ENCODE data around the gene GPR84.

GPR84 gene

DNA sequence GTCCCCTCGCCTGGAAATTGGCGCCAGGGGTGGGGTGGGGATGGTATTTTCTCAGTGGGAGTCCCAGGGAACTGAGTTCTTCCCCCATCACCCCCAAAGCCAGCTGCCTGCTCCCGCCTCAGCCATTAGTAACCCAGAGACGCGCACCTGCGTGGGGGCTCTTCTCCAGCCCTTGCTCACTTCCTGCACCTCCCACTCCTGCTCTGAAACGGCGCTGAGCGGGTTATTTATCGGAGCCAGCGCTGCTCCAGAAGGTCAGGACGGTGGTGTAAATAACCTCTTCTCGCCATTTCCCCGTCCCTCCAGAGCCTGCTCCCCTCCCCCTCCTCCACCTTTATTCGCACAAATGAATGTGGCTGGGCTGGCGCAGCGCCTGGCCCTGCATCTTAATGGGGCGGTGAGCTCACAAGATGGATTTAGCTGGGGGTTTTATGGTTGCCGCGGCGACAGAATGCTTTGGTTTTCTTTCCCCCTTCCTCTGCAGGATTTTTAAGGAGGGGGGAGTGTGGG lies 12.2 kb downstream of the GPR84 start:
- H2AFZ ChIP-seq (ENCODE audit: low read length) = no peak overlapping the region
- no peaks in the 10 kb centered on the region for H3F3A ChIP-seq (ENCODE audit: insufficient read depth, low read length)
- no peaks in the 10 kb centered on the region for H3K9me2 ChIP-seq (replicated peaks; ENCODE audit: insufficient read depth, low read length)
- 0 out of 2 replicates have a peak, but pooled peaks cover 3% of the 10 kb centered on the region for H3K36me3 ChIP-seq (replicated peaks; ENCODE audit: insufficient read depth, low read length)
- H3K27ac ChIP-seq (ENCODE audit: low read length) = no peak overlapping the region
- no peaks in the 10 kb centered on the region for H4K20me1 ChIP-seq (ENCODE audit: insufficient read depth, low read length)
- H3K9ac ChIP-seq (ENCODE audit: low read length) = no peak overlapping the region
- DNase-seq = no peak
- no peaks in the 10 kb centered on the region for H3K79me2 ChIP-seq (ENCODE audit: low read length)
- TF ChIP-seq EZH2 (optimal IDR thresholded peaks at IDR 0.05; ENCODE audit: low read depth, low read length) = no peak
- no peak for TF ChIP-seq EZH2phosphoT487 (IDR thresholded peaks at IDR 0.05; ENCODE audit: low read length)
- no peak for TF ChIP-seq CTCF (IDR thresholded peaks at IDR 0.05; ENCODE audit: low read length)
- H3K9me3 ChIP-seq (replicated peaks; ENCODE audit: insufficient read depth, low read length) = no peaks in the 10 kb centered on the region
- H3K4me1 ChIP-seq (ENCODE audit: low read length) = no peaks in the 10 kb centered on the region
- H3K27me3 ChIP-seq (replicated peaks; ENCODE audit: insufficient read depth, low read length) = no peaks in the 10 kb centered on the region
- no peak overlapping the region for H3K4me3 ChIP-seq (ENCODE audit: low read length)
- no peak overlapping the region for H3K4me2 ChIP-seq (ENCODE audit: low read depth, low read length)

GRCh38 chr12:54351341-54351740 lies 12.9 kb downstream of the GPR84 start:
- H3K4me2 ChIP-seq (ENCODE audit: low read depth, low read length) = no peak overlapping the region
- TF ChIP-seq EZH2phosphoT487 (IDR thresholded peaks at IDR 0.05; ENCODE audit: low read length) (no peak), EZH2 (optimal IDR thresholded peaks at IDR 0.05; ENCODE audit: low read depth, low read length) (no peak), CTCF (IDR thresholded peaks at IDR 0.05; ENCODE audit: low read length) (no peak)
- no peak overlapping the region for H3K4me3 ChIP-seq (ENCODE audit: low read length)
- H3K9me3 ChIP-seq (replicated peaks; ENCODE audit: insufficient read depth, low read length) = no peaks in the 10 kb centered on the region
- no peaks in the 10 kb centered on the region for H4K20me1 ChIP-seq (ENCODE audit: insufficient read depth, low read length)
- no peak overlapping the region for H3K9ac ChIP-seq (ENCODE audit: low read length)
- no peak overlapping the region for H3K27ac ChIP-seq (ENCODE audit: low read length)
- H3K36me3 ChIP-seq (replicated peaks; ENCODE audit: insufficient read depth, low read length) = 0 out of 2 replicates have a peak, but pooled peaks cover 3% of the 10 kb centered on the region
- no peaks in the 10 kb centered on the region for H3K9me2 ChIP-seq (replicated peaks; ENCODE audit: insufficient read depth, low read length)
- H3K79me2 ChIP-seq (ENCODE audit: low read length) = no peaks in the 10 kb centered on the region
- no peak overlapping the region for H2AFZ ChIP-seq (ENCODE audit: low read length)
- H3K4me1 ChIP-seq (ENCODE audit: low read length) = no peaks in the 10 kb centered on the region
- no peak for DNase-seq
- H3F3A ChIP-seq (ENCODE audit: insufficient read depth, low read length) = no peaks in the 10 kb centered on the region
- no peaks in the 10 kb centered on the region for H3K27me3 ChIP-seq (replicated peaks; ENCODE audit: insufficient read depth, low read length)

GRCh38 chr12:54350743-54351142 lies 13.5 kb downstream of the GPR84 start:
- 0 out of 2 replicates have a peak, but pooled peaks cover 3% of the 10 kb centered on the region for H3K36me3 ChIP-seq (replicated peaks; ENCODE audit: insufficient read depth, low read length)
- H3F3A ChIP-seq (ENCODE audit: insufficient read depth, low read length) = no peaks in the 10 kb centered on the region
- H3K79me2 ChIP-seq (ENCODE audit: low read length) = no peaks in the 10 kb centered on the region
- H3K9me2 ChIP-seq (replicated peaks; ENCODE audit: insufficient read depth, low read length) = no peaks in the 10 kb centered on the region
- H3K27me3 ChIP-seq (replicated peaks; ENCODE audit: insufficient read depth, low read length) = no peaks in the 10 kb centered on the region
- H4K20me1 ChIP-seq (ENCODE audit: insufficient read depth, low read length) = no peaks in the 10 kb centered on the region
- no peak overlapping the region for H3K4me3 ChIP-seq (ENCODE audit: low read length)
- no peak overlapping the region for H3K9ac ChIP-seq (ENCODE audit: low read length)
- no peak overlapping the region for H2AFZ ChIP-seq (ENCODE audit: low read length)
- H3K4me2 ChIP-seq (ENCODE audit: low read depth, low read length) = no peak overlapping the region
- no peak overlapping the region for H3K27ac ChIP-seq (ENCODE audit: low read length)
- no peaks in the 10 kb centered on the region for H3K9me3 ChIP-seq (replicated peaks; ENCODE audit: insufficient read depth, low read length)
- no peak for DNase-seq
- TF ChIP-seq CTCF (IDR thresholded peaks at IDR 0.05; ENCODE audit: low read length) (no peak), EZH2phosphoT487 (IDR thresholded peaks at IDR 0.05; ENCODE audit: low read length) (no peak), EZH2 (optimal IDR thresholded peaks at IDR 0.05; ENCODE audit: low read depth, low read length) (no peak)
- H3K4me1 ChIP-seq (ENCODE audit: low read length) = no peaks in the 10 kb centered on the region

All from MM.1S (cell line).